Erythroblast (primary cell): ENCODE results near the gene ADAMTS4.

Experiments
- GATA1 ChIP-seq: IDR thresholded peaks from 2 replicates; pipeline ENCODE4 v1.6.1; 2011; ENCODE audit warnings: low read depth, mild to moderate bottlenecking, control low read depth, low read length, moderate library complexity
- POLR2A ChIP-seq: IDR thresholded peaks from 2 replicates; pipeline ENCODE4 v1.6.1; 2011; ENCODE audit warnings: mild to moderate bottlenecking, low read length

GRCh38 chr1:161244888-161245287 lies 46.0 kb upstream of the ADAMTS4 start:
- TF ChIP-seq POLR2A (no peak), GATA1 (no peak)
